AG09319 (cell line): Measurements from ENCODE around the gene ZCCHC10.

Experiments
- DNase-seq: peaks from one replicate; pipeline ENCODE4 v3.0.0-alpha.2; 2010; ENCODE audit warnings: low read depth; ENCODE audit errors: extremely low read depth
- CTCF ChIP-seq: IDR thresholded peaks from 2 replicates; pipeline ENCODE4 v1.5.1; 2011; ENCODE audit warnings: low read depth, mild to moderate bottlenecking, inconsistent platforms, low read length, moderate library complexity

ZCCHC10 gene

DNA sequence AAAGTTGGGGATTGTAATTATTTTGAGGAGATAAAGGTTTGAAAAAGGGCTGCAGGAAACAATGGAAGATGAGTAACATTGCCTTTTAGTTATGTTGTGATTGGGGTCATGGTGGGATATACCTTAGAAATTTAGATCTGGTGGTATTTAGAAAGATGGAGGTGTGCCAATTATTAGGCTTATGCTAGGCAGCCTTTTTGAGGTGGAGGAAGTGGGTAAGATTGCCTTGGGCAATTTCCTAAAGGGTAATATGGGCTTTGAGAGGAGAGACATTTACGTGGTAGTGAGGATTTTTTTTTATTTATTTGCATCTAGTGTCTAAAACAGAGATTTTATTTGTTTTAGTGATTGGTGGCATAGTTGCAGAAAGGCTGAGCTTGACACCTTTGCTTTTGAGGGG, 35.9 kb upstream of the ZCCHC10 start:
- no peak for TF ChIP-seq CTCF
- no peak for DNase-seq

DNA sequence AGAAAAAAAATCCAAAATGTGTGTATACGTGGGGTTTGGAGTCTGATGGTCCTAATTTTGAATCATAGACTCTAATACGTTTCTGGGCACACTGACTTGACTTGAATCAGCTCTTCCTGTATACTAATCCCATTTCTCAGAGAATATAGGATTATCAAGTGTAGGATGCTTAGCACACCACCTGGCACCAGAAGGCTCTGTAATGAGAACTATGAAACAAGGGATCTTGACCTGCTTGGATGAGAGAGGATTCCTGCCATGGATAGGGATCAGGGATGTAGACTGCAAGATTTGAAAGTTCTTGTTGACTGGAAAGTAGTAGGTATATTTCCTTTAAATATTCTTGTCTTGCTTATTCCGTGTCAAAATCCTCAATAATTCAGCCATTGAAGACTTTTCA, 33.3 kb upstream of the ZCCHC10 start:
- no peak for TF ChIP-seq CTCF
- no peak for DNase-seq

DNA sequence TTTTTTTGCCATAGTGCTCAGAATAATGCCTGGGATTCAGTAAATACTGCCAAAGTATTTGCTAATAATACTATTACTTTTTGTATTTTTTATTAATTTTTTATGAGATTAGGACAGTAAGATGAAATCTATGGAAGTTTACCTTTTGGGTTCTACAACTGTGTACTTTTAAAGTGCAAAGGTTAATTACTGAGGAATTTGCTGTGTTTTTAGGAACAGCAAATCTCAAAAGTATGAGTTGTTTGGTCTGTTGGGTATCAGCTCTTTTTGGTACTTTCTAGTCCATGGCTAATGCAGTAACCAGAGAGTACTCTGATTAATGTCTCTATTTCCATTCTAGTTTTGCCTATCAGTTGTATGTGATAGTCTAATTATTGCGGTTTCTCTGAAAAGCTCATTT, 30.5 kb upstream of the ZCCHC10 start:
- no peak for TF ChIP-seq CTCF
- no peak for DNase-seq

DNA sequence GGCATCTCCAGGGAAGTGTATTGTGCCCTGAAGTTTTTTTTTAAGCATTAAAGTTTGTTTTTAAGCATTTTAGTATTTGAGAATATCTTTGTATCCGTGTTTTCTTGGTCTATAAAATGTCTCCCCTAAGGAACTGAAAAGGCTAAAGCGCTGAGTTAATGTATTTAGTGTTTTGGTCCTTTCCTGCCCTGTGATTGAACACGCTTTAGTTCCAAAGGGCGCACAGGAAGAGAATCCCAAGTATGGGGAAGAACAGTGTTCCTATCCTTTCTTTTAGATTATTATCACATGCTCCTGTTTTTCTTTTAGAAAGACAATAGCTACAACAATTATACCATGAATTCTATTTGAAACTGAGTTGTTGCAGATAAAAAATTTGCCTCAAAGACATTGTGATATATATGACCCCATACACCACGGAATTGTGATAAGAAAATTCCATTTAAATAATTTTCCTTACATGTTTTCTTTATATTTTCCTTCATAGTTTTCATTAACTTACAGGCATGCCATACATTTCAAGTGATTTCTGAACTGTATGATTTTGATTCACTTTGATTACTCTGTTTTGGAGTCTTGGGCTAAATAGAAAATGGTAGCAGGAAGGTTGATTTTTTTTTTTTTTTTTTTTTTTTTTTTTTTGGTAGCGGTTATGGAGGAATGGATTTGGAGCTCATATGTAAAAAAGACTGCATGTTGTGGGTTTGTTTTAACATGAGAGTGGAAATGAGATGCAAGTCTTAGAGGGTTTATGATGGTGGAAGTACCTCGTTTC, 28.5 kb upstream of the ZCCHC10 start:
- no peak for DNase-seq
- TF ChIP-seq CTCF: no peak

GRCh38 chr5:133053448-133053847, 27.1 kb upstream of the ZCCHC10 start:
- no peak for DNase-seq
- no peak for TF ChIP-seq CTCF

DNA sequence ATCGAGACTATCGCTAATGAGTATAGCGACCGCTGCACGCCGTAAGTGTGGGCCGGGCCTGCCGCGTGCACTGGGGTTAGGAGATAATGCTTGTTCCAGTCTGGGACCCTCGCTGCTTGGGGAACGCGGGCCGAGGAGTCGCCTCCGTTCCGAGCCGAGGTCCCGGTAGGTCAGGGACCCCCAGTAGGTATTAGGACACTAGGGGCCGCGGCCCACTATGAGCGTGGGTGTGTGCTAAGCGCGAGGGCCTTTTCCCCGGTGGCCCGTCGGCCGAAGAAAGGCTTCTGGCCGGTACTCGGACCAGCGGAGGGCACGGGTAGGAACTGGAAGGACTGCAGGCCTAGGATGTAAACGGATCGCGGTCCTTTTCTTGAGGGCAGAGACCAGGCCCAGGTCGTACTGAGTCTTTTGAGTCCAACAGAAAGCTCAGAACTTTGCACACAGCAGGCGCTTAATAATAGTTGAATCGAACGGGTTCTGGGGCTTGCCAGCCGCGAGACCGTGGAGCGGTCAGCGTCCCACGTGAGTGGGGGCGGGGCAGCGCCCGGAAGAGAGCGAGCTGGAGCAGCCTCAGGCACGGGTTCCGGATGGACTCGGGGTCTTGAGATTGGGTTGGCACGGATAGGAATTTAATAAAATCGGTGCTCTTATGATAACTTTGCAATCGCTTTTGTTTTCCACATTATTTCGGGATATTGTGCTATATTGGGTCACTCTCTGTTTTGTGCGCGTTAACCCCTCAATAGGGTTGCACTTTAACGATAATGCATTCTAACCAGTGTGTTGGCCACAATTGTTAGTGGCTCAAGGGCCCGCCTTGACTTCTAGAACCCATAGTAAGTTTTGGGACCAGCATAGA, 26.2 kb upstream of the ZCCHC10 start:
- TF ChIP-seq CTCF: no peak
- no peak for DNase-seq
